Lung (tissue), 12 donors: ENCODE measurements around the gene COL25A1. TPM values are rescaled to one million over a fixed set of nuclear protein-coding genes. Genes with fewer than 3 reads are reported as not detected.

ENCODE experiments used
- ATAC-seq: fragments of 200-7000 bp; cut with Tn5 transposase; one replicate; pipeline ENCODE4 v1.9.1; 2020; ENCODE audit warnings: moderate number of reproducible peaks; ENCODE audit not compliant: insufficient read depth, low FRiP score
- DNase-seq, 3 donors: peaks; one replicate each; pipeline ENCODE4 v3.0.0-alpha.2; 2013 to 2017
- H3K27ac ChIP-seq, 2 donors: one replicate each; pipeline ENCODE4 v1.5.1; 2013; ENCODE audit warnings: mild to moderate bottlenecking in 2 of 2, moderate library complexity in 2 of 2, control low read depth in 1 of 2, inconsistent platforms in 1 of 2, low read depth in 1 of 2, low read length in 1 of 2
- H3K27me3 ChIP-seq, 3 donors: one replicate each; pipeline ENCODE4 v1.5.1; 2013; ENCODE audit warnings: low read length in 2 of 3; ENCODE audit not compliant: control insufficient read depth in 3 of 3, insufficient read depth in 3 of 3
- H3K36me3 ChIP-seq, 4 donors: one replicate each; pipeline ENCODE4 v1.5.1; 2013; ENCODE audit warnings: low read length in 4 of 4, mild to moderate bottlenecking in 1 of 4, moderate library complexity in 1 of 4; ENCODE audit not compliant: control insufficient read depth in 4 of 4, insufficient read depth in 4 of 4
- H3K4me1 ChIP-seq, 5 donors: one replicate each; pipeline ENCODE4 v1.5.1; 2013; ENCODE audit warnings: low read length in 5 of 5, mild to moderate bottlenecking in 2 of 5, moderate library complexity in 1 of 5; ENCODE audit not compliant: control insufficient read depth in 5 of 5, insufficient read depth in 5 of 5
- H3K4me3 ChIP-seq: one replicate; pipeline ENCODE4 v1.5.1; 2013; ENCODE audit warnings: mild to moderate bottlenecking, control low read depth, moderate library complexity
- H3K9ac ChIP-seq, 2 donors: one replicate each; pipeline ENCODE4 v1.5.1; 2013; ENCODE audit warnings: low read length in 2 of 2, control low read depth in 1 of 2; ENCODE audit not compliant: insufficient read depth in 1 of 2
- H3K9me3 ChIP-seq, 4 donors: one replicate each; pipeline ENCODE4 v1.5.1; 2013; ENCODE audit warnings: low read length in 3 of 4, mild to moderate bottlenecking in 1 of 4, moderate library complexity in 1 of 4; ENCODE audit not compliant: control insufficient read depth in 4 of 4, insufficient read depth in 3 of 4
- WGBS, 2 donors: extraction: QIAGEN DNeasy Blood & Tissue Kit; methylation state at CpG; one replicate each; pipeline ENCODE4 v1.1.7; 2013; 5-methylcytosine and 5-hydroxymethylcytosine counted together
- polyA plus RNA-seq, 2 donors: library from polyadenylated mRNA; stranded (reverse); fragments of 200-250 nt; gene quantifications; one replicate each; pipeline ENCODE4 v1.2.1, GENCODE V29; 2013
- total RNA-seq, 2 donors: library from RNA; depleted of rRNA in 1 of 2; stranded (reverse); fragments of >200 nt in 1 of 2; gene quantifications; one replicate each; pipeline ENCODE4 v1.2.1, GENCODE V29; 2014 to 2021
- TF ChIP-seq, protein P1 (sequence below): IDR thresholded peaks from 2 replicates; pipeline ENCODE4 v1.5.1; 2012; ENCODE audit warnings: mild to moderate bottlenecking; ENCODE audit errors: control extremely low read depth, extremely low read depth
- donor health status: control.
- donor health status: control.
- donor health status: Bipolar disorder and iron deficiency.
- donor health status: healthy.
- donor health status: DM: yes; HTN: yes; CAD: no.

COL25A1 gene
- total and polyA plus RNA-seq, 4 donors = 0.06 to 3.5 (median 1.8) TPM

DNA sequence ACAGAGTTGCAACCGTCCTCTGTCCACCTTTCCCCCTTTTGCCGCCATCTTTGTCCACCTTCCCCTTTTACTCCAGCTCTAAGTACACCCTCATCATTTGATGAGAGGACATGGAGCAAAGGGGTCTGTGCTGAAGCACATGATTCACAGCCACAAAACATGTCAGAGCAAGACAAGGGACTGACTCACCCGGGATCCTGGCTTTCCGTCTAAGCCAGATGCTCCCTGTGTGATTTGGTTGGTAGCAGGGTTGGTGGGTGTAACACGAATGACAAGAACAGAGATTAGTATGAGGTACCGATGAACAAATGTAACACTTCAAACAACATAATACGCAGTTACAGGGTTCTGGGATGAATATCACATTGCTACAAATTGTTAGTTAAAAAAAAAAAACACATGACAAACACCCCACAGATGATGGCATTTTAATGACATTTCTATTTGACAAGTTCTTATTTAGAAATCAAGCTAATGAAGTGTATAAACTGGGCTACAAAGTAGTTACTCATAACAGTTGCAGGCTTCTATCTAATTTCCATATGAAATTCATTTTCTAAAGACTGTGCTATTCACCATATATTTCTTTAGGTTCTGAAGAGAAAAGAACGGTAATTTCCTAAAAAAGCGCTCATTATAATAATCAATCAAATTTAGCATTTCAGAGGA, 468.2 kb downstream of the COL25A1 start:
- Histone ChIP-seq H3K4me3 (no peak overlapping the region), H3K9me3 (no peaks in the 10 kb centered on the region), H3K4me1 (peaks cover 2 to 10% (median 5%) of the 10 kb centered on the region in 5 donors), H3K9ac (no peak overlapping the region), H3K36me3 (no peaks in the 10 kb centered on the region), H3K27ac (no peak overlapping the region), H3K27me3 (no peaks in the 10 kb centered on the region)
- 82 to 88% methylated on average over 9 of the region's 9 CpGs for WGBS, 2 donors
- TF ChIP-seq, protein P1, sequence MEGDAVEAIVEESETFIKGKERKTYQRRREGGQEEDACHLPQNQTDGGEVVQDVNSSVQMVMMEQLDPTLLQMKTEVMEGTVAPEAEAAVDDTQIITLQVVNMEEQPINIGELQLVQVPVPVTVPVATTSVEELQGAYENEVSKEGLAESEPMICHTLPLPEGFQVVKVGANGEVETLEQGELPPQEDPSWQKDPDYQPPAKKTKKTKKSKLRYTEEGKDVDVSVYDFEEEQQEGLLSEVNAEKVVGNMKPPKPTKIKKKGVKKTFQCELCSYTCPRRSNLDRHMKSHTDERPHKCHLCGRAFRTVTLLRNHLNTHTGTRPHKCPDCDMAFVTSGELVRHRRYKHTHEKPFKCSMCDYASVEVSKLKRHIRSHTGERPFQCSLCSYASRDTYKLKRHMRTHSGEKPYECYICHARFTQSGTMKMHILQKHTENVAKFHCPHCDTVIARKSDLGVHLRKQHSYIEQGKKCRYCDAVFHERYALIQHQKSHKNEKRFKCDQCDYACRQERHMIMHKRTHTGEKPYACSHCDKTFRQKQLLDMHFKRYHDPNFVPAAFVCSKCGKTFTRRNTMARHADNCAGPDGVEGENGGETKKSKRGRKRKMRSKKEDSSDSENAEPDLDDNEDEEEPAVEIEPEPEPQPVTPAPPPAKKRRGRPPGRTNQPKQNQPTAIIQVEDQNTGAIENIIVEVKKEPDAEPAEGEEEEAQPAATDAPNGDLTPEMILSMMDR = no peak
- no peak for DNase-seq
- ATAC-seq = no peak

DNA sequence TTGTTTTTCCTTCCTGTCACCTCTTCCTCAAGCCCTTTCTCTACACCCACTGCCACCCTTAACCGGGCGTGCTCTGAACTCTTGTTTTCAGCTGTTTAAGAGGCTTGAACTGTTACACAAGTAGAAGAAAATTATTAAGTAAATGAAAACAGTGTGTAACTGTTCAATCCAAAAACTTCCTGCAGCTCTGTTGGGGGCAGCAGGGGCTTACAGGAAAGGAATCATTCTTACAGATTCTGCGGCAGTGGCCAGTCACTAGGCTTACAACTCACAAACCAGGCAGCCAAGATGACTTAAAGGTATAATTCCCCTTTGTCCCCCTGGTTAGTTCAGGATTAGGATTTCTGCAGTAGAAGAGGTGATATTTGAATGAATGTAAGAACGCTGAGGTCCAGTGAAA, 469.4 kb downstream of the COL25A1 start:
- DNase-seq = no peak
- peaks cover 2 to 10% (median 5%) of the 10 kb centered on the region in 5 donors for H3K4me1 ChIP-seq

DNA sequence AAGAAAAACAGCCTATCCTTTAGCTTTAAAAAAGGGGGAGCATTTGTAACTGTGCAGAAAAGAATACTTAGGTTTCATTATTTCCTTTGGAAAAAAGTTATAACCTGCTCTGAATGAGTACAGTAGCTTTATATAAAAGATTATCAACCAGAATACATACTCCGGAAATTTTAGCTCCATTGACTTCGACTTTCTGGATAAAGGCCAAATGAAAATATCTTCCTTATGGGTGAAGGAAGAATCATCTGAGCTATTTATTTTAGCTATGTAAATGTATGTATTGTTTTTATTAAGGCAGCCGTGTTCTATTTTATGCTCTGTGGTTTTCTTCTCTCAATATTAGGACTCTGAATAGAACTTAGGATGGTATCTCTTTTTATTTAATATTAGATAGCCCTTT, 470.6 kb downstream of the COL25A1 start:
- no peak for ATAC-seq

More for the DNA sequence above, 469.4 kb downstream of the COL25A1 start:
- H3K27ac ChIP-seq = no peak overlapping the region
- 81 to 94% methylated on average over 4 of the region's 4 CpGs for WGBS, 2 donors
- TF ChIP-seq, protein P1 = no peak
- H3K4me3 ChIP-seq = no peak overlapping the region
- no peaks in the 10 kb centered on the region for H3K27me3 ChIP-seq
- no peak overlapping the region for H3K9ac ChIP-seq
- no peaks in the 10 kb centered on the region for H3K36me3 ChIP-seq
- ATAC-seq = no peak
- no peaks in the 10 kb centered on the region for H3K9me3 ChIP-seq

More for the DNA sequence above, 470.6 kb downstream of the COL25A1 start:
- no peak overlapping the region for H3K27ac ChIP-seq
- H3K36me3 ChIP-seq = no peaks in the 10 kb centered on the region
- no peak overlapping the region for H3K4me3 ChIP-seq
- no peaks in the 10 kb centered on the region for H3K9me3 ChIP-seq
- DNase-seq = peak in 1 of 3 donors; percentile 14
- 50 to 73% methylated on average over 3 of the region's 3 CpGs for WGBS, 2 donors
- peaks cover 2 to 10% (median 5%) of the 10 kb centered on the region in 5 donors for H3K4me1 ChIP-seq
- no peaks in the 10 kb centered on the region for H3K27me3 ChIP-seq
- no peak overlapping the region for H3K9ac ChIP-seq
- TF ChIP-seq, protein P1 = no peak
